ENCODE data around the gene OXER1. TPM values are rescaled to one million over a fixed set of nuclear protein-coding genes. Genes with fewer than 3 reads are reported as not detected.

The OXER1 gene, protein sequence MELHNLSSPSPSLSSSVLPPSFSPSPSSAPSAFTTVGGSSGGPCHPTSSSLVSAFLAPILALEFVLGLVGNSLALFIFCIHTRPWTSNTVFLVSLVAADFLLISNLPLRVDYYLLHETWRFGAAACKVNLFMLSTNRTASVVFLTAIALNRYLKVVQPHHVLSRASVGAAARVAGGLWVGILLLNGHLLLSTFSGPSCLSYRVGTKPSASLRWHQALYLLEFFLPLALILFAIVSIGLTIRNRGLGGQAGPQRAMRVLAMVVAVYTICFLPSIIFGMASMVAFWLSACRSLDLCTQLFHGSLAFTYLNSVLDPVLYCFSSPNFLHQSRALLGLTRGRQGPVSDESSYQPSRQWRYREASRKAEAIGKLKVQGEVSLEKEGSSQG
- total RNA-seq: under 1 TPM in 1 of 2 experiments, not detected in 1; 0.16 TPM

DNA sequence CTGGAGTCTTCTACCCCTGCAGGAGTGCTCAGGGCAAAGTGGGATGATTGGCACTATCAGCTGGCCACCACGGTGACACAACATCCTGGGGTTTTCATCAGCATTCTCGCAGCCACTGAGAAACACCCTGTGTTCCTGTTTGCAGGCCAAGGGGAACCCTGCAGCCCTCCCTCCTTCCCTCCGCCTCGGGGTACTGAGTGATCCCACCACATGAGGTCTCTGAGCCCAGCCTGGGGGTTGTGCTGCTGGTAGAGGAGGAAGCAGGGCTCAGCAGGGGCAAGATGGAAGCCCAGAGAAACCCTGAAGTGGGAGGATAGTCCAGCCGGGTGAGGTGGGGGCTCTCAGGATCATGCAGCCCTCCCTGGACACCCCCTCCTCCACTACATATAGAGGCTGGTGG lies at the start of gene OXER1:
OXER1 (minus strand) TSS at position 40 of the 400 bp plus-strand sequence. CDS start 73 bp downstream, outside the sequence.
- DNase-seq: no peak
- no peaks in the 10 kb centered on the region for H3K36me3 Mint-ChIP-seq
- H3K4me1 Mint-ChIP-seq: no peaks in the 10 kb centered on the region
- H3K27me3 Mint-ChIP-seq: no peaks in the 10 kb centered on the region
- no peaks in the 10 kb centered on the region for H3K9me3 Mint-ChIP-seq
- no peak within 1 kb of the TSS for H3K27ac Mint-ChIP-seq
- H3K4me3 Mint-ChIP-seq: no peak within 1 kb of the TSS

- DNase-seq: no peak
- no peak overlapping the region for H3K27ac Mint-ChIP-seq
- peaks cover 4% of the 10 kb centered on the region for H3K27me3 Mint-ChIP-seq
- peak overlapping the region; percentile 37 for H3K4me3 Mint-ChIP-seq
- H3K36me3 Mint-ChIP-seq: peaks cover 11% of the 10 kb centered on the region
- H3K9me3 Mint-ChIP-seq: peaks cover 1% of the 10 kb centered on the region
- peaks cover 22% of the 10 kb centered on the region for H3K4me1 Mint-ChIP-seq
Observed at GRCh38 chr2:42812899-42813479, 49.1 kb upstream of the OXER1 start.

DNA sequence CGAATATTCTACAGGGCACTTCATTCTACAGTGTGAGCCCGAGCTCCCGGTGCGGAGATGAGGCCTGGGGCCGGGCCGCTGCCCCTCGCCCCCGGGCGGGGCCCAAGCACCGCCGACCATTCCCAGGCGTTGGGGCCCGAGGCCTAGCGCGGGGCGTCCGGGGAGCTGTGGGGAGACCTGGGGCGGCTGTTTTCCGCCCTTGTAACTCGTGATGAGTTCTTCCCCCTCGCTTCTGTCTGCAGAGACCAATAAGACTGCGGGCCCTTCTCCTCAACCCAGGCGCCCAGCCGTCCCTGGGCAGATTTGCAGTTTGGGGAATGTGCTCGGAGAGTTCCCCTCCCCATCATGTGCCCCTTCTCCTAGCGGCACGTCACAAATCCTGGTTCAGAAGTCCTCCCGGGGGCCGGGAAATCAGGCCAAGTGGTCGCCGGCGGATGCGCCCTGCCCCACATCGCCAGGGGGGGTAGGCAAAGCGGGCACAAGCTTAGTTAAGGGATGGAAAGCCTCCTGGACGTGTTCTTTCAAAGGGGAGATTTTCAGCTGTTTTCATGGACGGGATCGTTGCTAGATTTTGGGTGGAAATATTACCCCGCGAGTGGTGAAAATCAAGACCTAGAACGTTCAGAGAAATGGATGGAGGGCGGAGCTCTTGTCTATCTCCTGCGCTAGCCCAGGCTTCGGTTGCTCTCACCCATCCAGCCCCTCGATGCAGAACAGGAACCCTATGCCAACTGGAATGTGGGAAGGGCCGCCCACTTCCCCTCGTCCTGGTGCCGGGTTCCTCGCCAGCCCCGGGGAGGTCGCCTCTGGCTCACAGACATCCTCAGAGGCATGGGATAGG lies 47.3 kb upstream of the OXER1 start:
- Mint-ChIP-seq H3K4me3 (peak overlapping the region; percentile 93), H3K27ac (peak overlapping the region; percentile 94), H3K9me3 (no peaks in the 10 kb centered on the region), H3K36me3 (peaks cover 11% of the 10 kb centered on the region), H3K27me3 (peaks cover 4% of the 10 kb centered on the region), H3K4me1 (peaks cover 22% of the 10 kb centered on the region)
- DNase-seq: peak; percentile 51

GRCh38 chr2:42810121-42810970 lies 46.4 kb upstream of the OXER1 start:
- H3K27me3 Mint-ChIP-seq: peaks cover 4% of the 10 kb centered on the region
- peak overlapping the region; percentile 94 for H3K27ac Mint-ChIP-seq
- peak overlapping the region; percentile 93 for H3K4me3 Mint-ChIP-seq
- H3K36me3 Mint-ChIP-seq: peaks cover 11% of the 10 kb centered on the region
- no peaks in the 10 kb centered on the region for H3K9me3 Mint-ChIP-seq
- DNase-seq: peak; percentile 93
- H3K4me1 Mint-ChIP-seq: peaks cover 22% of the 10 kb centered on the region

- H3K4me3 Mint-ChIP-seq: peak overlapping the region; percentile 64
- H3K27me3 Mint-ChIP-seq: peaks cover 4% of the 10 kb centered on the region
- H3K36me3 Mint-ChIP-seq: peaks cover 11% of the 10 kb centered on the region
- peaks cover 22% of the 10 kb centered on the region for H3K4me1 Mint-ChIP-seq
- H3K27ac Mint-ChIP-seq: peak overlapping the region; percentile 65
- DNase-seq: no peak
- no peaks in the 10 kb centered on the region for H3K9me3 Mint-ChIP-seq
Observed at GRCh38 chr2:42809819-42810120, 45.8 kb upstream of the OXER1 start.

DNA sequence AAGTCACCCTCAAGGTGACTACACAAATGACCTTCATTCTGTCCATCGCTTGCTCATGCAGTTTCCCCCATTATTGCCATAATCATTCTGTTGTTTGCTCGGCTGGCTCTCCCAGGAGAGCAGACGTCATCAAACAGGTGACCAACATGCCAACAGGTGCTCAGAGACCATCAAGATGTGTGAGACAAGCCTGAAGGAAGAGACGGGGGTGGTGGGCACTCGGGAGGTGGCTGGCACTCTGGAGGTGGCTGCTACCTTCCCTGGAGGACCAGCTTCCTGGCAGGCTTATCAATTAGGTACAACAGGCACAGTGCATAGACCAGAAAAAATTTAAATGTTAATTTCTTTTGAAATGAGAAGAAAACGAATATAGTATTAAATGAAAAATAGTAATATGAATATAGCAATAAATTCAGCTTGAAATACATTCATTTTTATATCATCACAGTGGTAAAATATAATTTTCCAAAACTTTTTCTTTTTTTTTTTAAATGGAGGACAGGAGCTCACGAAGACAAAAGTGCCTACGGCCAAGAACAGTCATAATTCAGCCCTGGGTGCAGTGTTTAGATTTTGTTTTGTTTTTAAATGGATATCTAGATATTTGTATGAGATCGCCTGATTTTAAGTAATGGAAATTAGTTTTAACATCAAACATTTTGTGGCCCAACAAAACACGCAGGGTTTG lies 45.3 kb upstream of the OXER1 start:
- Mint-ChIP-seq H3K27ac (peak overlapping the region; percentile 65), H3K4me3 (peak overlapping the region; percentile 67), H3K4me1 (peaks cover 22% of the 10 kb centered on the region), H3K9me3 (no peaks in the 10 kb centered on the region), H3K27me3 (peaks cover 4% of the 10 kb centered on the region), H3K36me3 (peaks cover 10% of the 10 kb centered on the region)
- DNase-seq: no peak

GRCh38 chr2:42808301-42808700 lies 44.4 kb upstream of the OXER1 start:
- H3K4me1 Mint-ChIP-seq: peaks cover 22% of the 10 kb centered on the region
- H3K27me3 Mint-ChIP-seq: peaks cover 4% of the 10 kb centered on the region
- no peak overlapping the region for H3K27ac Mint-ChIP-seq
- H3K4me3 Mint-ChIP-seq: no peak overlapping the region
- DNase-seq: no peak
- no peaks in the 10 kb centered on the region for H3K9me3 Mint-ChIP-seq
- H3K36me3 Mint-ChIP-seq: peaks cover 5% of the 10 kb centered on the region

DNA sequence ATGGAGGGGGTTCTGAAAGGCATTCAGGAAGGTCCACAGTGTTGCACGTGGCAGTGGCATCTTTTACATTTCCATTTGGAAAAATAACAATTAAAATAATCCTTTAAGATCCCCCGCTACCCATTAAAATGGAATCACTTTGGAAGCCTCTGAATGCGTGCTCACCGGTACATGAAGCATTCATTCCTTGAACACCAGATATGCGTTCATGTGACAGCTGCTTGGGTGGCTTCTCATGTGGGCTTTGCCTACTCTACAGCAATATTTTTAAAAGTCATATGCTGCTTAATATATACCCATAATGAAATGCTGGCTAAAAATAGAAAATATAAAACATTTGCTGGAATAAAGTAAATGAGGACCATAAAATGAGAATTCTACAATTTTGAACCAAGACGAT lies 42.9 kb upstream of the OXER1 start:
- H3K27me3 Mint-ChIP-seq: peaks cover 4% of the 10 kb centered on the region
- DNase-seq: no peak
- H3K36me3 Mint-ChIP-seq: peaks cover 1% of the 10 kb centered on the region
- H3K9me3 Mint-ChIP-seq: no peaks in the 10 kb centered on the region
- no peak overlapping the region for H3K4me3 Mint-ChIP-seq
- peaks cover 15% of the 10 kb centered on the region for H3K4me1 Mint-ChIP-seq
- no peak overlapping the region for H3K27ac Mint-ChIP-seq

GRCh38 chr2:42804891-42805290 lies 41.0 kb upstream of the OXER1 start:
- Mint-ChIP-seq H3K4me1 (peaks cover 22% of the 10 kb centered on the region), H3K27ac (no peak overlapping the region), H3K36me3 (no peaks in the 10 kb centered on the region), H3K4me3 (no peak overlapping the region), H3K9me3 (no peaks in the 10 kb centered on the region), H3K27me3 (no peaks in the 10 kb centered on the region)
- no peak for DNase-seq

DNA sequence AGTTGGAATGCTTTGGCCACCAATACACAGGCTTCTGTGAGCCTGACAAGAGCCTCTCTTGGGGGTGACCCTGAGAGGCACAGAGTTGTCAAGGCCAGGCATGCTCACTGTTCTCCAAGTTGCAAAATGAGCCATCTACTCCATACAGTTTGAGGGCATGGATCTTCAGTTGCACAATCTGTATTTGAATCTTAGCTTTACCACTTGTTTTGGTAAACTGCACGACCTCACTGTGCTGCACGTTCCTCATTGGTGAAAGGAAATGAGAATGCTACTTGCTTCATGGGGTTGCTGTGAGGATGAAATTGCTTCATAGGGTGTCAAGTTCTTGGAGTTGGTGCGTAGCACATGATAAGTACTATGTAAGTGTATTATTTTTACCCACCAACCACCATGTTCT lies 40.4 kb upstream of the OXER1 start:
- Mint-ChIP-seq H3K27me3 (no peaks in the 10 kb centered on the region), H3K9me3 (no peaks in the 10 kb centered on the region), H3K4me3 (no peak overlapping the region), H3K4me1 (peaks cover 22% of the 10 kb centered on the region), H3K27ac (no peak overlapping the region), H3K36me3 (no peaks in the 10 kb centered on the region)
- DNase-seq: no peak

- Mint-ChIP-seq H3K27me3 (no peaks in the 10 kb centered on the region), H3K4me3 (no peak overlapping the region), H3K27ac (no peak overlapping the region), H3K4me1 (peaks cover 17% of the 10 kb centered on the region), H3K36me3 (no peaks in the 10 kb centered on the region), H3K9me3 (no peaks in the 10 kb centered on the region)
- DNase-seq: no peak
Observed at GRCh38 chr2:42802150-42802549, 38.2 kb upstream of the OXER1 start.

- Mint-ChIP-seq H3K27ac (no peak overlapping the region), H3K9me3 (no peaks in the 10 kb centered on the region)
Observed at GRCh38 chr2:42801381-42801780, 37.4 kb upstream of the OXER1 start.

DNA sequence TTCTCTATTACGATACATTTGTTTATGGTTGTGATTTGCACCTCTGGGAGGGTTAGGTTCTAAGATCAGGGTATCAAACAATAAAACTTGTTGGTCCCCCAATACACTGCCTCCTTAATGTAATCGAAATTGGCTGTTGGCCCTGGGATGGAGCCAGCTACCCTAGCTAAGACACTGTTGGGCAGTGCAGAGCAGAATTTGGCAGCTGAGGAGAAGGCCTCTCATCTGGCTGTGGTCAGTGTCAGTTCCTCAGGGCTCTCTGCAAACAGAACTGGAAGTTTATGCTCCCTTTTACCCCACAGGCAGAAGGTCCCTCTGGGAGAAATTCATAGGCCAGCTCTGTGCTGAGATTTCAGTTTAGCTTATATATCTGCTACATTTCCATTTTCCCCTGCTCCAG lies 37.0 kb upstream of the OXER1 start:
- Mint-ChIP-seq H3K36me3 (no peaks in the 10 kb centered on the region), H3K27ac (no peak overlapping the region), H3K4me1 (peaks cover 25% of the 10 kb centered on the region), H3K9me3 (no peaks in the 10 kb centered on the region), H3K27me3 (no peaks in the 10 kb centered on the region), H3K4me3 (no peak overlapping the region)
- no peak for DNase-seq

More at GRCh38 chr2:42801381-42801780, 37.4 kb upstream of the OXER1 start:
- no peak for DNase-seq
- Mint-ChIP-seq H3K27me3 (no peaks in the 10 kb centered on the region), H3K36me3 (no peaks in the 10 kb centered on the region), H3K4me1 (peaks cover 22% of the 10 kb centered on the region), H3K4me3 (no peak overlapping the region)

DNA sequence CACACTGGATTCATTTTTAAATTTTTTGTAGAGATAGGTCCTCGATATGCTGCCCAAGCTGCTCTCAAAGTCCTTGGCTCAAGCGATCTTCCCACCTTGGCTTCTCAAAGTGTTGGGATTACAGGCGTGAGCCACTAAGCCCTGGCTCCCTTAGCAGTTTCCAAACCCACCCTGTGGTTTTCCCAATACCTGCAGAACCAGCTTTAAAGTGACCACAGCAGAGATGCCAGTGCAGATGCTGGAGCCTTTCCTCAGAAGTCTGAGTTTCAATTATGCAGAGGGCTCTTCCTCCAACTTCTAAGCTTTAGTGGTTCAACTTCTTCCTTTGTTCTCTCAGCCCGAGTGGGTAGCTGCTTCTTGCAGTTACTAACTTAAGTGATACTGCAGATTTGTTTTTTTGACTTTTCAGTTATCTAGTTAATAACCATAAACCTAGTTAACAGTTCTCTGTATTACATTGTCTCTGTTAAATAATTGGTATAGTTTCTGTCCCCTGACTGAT lies 36.6 kb upstream of the OXER1 start:
- Mint-ChIP-seq H3K9me3 (no peaks in the 10 kb centered on the region), H3K27me3 (no peaks in the 10 kb centered on the region), H3K4me1 (peaks cover 30% of the 10 kb centered on the region), H3K4me3 (no peak overlapping the region), H3K27ac (no peak overlapping the region), H3K36me3 (no peaks in the 10 kb centered on the region)
- no peak for DNase-seq

Measured in activated naive CD8-positive, alpha-beta T cell treated with anti-CD3 and anti-CD28 coated beads for 36 hours (primary cell).